ENCODE results near the gene ETFA.

- TF ChIP-seq CTCF (IDR thresholded peaks at IDR 0.05): no peak
- no peak for TF ChIP-seq POLR2A (IDR thresholded peaks at IDR 0.05)
These were observed 114.7 kb downstream of the ETFA start for GRCh38 chr15:76196269-76197231.

Data from thyroid gland (tissue), 4 donors.